Measurements from ENCODE around the gene RYR3.
A peak's percentile ranks its signal among the peaks of the same experiment; 100 is the strongest.
"Not testable (repeated sequence)": the region's sequence is repeated elsewhere in the genome, so short reads cannot be mapped to it uniquely, and the experiment has no call there.

The RYR3 gene

GRCh38 chr15:33524274-33524673 lies 213.5 kb downstream of the RYR3 start:
- no peak for DNase-seq

DNA sequence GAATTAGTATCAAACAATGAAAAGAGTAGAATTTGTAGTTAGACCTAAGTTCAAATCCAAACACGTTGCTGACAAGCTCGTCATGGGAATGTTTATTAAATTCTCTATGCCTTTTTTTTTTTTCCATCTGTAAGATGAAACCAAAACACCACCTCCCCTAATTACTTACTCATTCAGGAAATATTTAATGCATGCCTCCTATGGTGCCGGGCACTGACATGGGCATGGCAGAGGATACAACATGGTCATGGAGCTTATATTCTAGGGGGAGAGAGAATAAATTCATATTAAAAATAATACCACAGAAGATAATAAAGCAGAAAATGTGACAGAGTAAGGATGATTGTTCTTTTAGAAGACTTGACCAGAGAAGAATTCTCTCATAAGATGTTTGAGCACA lies 215.8 kb downstream of the RYR3 start:
- DNase-seq, result no peak

DNA sequence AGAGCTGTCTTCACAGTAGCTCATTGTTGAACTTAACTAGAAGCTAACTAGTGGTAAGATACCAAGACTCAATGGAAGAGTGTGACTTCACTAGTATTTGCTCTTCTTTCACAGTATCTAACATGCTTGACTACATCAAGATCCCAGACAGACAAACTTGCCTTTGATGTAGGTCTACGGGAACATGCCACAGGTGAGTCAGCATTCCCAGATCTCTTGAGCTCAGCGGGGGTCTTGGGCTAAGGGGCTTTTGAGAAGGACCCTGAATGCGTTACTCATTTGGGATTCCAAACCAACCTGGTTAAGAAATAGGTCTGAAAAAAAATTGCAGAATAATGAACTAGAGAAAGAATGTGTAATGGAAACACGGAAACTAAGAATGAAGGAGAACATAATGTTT lies 222.4 kb downstream of the RYR3 start:
- no peak for DNase-seq

- no peak for DNase-seq
These were observed 223.9 kb downstream of the RYR3 start for GRCh38 chr15:33534642-33535041.

- DNase-seq, result no peak
These were observed 224.4 kb downstream of the RYR3 start for GRCh38 chr15:33535135-33535534.

DNA sequence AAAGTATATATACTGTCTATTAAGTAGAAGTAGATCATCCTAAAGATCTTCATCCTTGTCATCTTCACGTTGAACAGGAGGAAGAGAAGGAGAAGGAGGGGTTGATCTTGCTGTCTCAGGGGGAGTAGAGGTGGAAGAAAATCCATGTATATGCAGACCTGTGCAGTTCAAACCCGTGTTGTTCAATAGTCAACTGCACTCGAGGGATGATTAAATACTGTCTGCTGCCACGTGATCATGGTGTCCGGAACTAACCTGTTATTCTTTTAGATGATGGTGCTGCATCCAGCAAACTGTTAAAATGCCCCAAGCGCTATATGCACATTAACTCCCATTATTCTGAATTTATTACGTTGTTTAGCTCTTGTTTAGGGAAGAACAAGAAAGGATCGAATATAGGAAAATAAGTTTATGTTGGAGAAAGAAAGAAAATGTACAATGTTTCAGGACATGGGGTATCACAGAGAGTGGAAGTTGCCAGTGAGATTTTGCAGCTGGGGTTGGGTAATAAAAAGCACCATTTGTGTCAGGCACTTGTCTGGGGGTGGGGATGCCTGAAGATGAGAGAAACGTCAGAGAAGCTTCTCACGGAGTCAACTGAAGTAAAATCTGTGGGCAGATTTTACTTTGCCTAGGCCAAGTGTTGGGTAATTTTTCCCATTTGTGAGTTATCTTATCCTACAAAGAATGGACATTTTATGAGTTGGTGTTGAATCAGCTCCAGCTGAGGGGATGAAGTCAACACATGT lies 229.2 kb downstream of the RYR3 start:
- DNase-seq, result no peak

DNA sequence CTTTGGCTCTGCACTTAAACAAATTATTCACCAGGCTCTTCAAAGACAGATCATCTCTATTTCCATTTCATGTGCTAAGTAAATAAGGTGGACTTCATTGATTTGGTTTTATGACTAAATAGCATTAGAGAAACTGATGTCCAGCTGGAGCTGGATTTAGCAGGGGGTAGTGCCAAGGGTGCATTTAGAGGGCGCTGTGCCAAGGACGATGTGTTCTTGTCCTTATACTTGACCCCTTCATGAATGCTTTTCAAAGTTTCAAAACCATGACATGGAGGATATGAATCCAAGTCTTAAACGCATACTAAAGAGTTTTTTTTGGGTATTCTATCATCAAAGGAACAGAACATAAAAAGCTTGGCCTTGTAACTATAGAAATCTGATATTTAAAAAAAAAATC lies 233.2 kb downstream of the RYR3 start:
- DNase-seq, result no peak

DNA sequence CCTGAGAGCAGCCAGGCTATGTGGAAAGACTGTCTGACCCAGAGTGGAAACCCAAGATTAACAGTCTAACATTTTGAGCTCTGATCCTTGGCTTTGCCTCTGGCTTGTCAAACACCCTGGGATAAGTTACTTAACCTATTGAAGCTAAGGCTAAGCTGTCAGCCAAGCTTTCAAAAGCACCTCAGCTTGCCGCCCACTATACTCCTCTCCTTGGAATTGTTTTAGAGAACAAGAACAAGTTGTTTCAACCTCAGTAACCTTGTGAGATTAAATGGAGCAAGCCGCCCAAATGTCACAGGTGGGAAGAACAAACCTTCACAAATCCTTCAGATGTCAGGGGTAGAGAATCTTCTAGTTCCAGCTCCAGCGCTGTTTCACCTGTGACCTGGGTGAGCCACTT lies 235.1 kb downstream of the RYR3 start:
- no peak for DNase-seq

GRCh38 chr15:33547876-33548275 lies 237.1 kb downstream of the RYR3 start:
- peak; percentile 24 for DNase-seq

- no peak for DNase-seq
These were observed 241.1 kb downstream of the RYR3 start for GRCh38 chr15:33551860-33552259.

- DNase-seq, result no peak
These were observed 242.4 kb downstream of the RYR3 start for GRCh38 chr15:33553157-33553556.

- DNase-seq, result no peak
These were observed 248.6 kb downstream of the RYR3 start for GRCh38 chr15:33559207-33559890.

DNA sequence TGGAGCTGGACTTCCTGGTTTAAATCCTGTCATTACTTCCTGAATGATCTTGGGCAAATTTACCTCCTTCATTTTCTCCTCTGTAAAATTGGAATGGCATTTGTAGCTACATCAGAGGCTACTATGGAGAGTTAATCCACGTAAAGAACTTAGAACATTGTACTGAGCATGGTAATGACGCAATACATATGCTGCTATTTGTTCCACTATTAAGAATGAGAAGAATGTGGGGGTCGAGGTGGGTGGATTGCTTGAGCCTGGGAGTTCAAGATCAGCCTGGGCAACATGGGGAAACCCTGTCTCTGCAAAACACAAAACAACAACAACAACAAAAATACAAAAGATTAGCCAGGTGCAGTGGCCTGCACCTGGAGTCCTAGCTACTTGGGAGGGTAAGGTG lies 250.6 kb downstream of the RYR3 start:
- DNase-seq, result no peak

DNA sequence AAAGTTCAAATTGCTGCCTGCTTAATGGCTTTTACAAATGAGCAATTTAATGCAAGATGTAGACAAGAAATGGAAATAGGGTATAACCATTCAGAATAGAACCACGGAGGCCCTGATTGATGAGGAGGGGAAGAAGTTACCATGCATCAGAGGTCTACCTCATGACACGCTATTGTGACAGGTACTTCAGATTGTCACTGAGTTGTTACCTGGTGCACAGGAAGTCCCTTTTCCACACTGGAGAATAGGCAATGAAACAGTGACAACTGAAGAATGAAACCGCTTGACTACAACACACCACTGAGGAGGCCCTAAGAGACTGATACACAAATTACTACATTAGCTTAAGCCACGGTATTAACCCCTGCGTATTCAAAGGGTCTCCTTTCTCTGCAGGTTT lies 251.2 kb downstream of the RYR3 start:
- DNase-seq, result no peak

DNA sequence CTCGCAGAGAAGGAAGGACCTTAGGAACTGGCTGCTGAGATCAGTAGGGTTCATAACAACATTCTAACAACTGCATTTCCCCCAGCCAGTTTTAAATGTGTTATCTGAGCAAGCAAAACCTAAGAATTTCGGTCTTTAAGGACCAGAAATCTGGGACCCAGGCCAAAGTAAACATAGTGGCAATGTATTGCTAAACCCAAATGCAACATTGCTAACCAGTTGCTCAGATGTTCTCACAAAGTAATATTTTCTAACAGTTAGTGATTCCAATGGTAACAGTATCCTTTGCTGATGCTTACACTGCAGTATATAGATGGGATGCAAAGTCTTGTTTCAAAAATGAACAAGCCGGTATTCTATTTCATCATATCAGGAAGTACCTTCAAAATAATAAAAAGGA lies 254.3 kb downstream of the RYR3 start:
- DNase-seq, result no peak

DNA sequence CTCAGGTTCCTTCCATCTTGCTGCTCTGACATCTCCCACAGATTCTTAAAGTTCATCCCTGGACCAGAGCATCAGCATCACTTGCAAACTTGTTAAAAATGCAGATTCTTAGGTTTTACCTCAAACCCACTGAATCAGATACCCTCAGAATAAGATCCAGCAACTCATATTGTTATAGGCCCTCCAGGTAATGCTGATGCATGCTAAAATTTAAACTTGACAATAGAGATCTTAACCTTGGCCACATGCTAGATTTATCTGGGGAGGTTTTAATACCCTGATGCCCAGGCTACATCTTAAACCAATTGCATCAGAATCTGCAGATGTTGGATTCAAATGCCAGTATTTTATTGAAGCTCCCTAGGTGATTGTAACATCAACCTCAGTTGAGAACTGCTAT lies 256.9 kb downstream of the RYR3 start:
- no peak for DNase-seq

GRCh38 chr15:33569036-33569435 lies 258.3 kb downstream of the RYR3 start:
- no peak for DNase-seq

GRCh38 chr15:33577911-33578310 lies 267.1 kb downstream of the RYR3 start:
- DNase-seq, result not testable (repeated sequence)

GRCh38 chr15:33580526-33580925 lies 269.8 kb downstream of the RYR3 start:
- no peak for DNase-seq

GRCh38 chr15:33581032-33581431 lies 270.3 kb downstream of the RYR3 start:
- DNase-seq, result no peak

GRCh38 chr15:33584797-33585196 lies 274.0 kb downstream of the RYR3 start:
- no peak for DNase-seq

- no peak for DNase-seq
These were observed 276.3 kb downstream of the RYR3 start for GRCh38 chr15:33586786-33587697.

DNA sequence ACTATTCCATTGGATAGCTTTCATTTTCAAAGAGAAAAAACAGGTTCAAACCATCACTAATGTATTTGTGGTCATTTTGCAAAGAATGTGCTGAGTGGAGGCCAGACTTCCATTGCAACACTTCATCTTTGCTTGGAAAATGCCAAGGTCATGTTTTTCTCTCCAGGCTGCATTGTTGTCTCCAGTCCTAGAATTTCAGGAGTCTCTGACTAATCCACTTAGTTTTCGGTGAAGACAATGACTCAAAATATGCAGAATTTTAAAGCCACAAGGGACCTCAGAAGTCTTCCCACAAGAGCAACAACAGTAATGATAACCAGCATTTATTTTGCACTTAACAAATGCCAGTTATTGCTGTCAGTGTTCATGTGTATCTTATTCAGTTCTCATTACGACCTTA lies 277.0 kb downstream of the RYR3 start:
- DNase-seq, result no peak

DNA sequence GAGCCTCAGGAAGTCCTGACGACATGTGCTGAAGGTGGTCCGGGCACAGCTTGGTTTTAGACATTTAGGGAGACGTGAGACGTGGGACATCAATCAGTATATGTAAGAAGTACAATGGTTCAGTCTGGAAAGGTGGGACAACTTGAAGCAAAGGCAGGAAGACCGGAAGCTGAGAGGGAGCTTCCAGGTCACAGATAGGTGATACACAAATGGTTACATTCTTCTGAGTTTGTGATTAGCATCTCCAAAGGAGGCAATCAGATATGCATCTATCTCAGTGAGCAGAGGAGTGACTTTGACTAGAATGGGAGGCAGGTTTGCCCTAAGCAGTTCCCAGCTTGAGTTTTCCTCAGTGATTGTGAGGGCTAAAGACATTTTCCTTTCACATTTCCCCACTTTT lies 282.1 kb downstream of the RYR3 start:
- no peak for DNase-seq

Measured in stimulated activated CD8-positive, alpha-beta memory T cell treated with anti-CD3 and anti-CD28 coated beads, Interleukin-4, amount 100 ng/mL, for 48 hours (primary cell).